ENCODE measurements around the gene PJA2. TPM values are rescaled to one million over a fixed set of nuclear protein-coding genes. Genes with fewer than 3 reads are reported as not detected.
A peak's percentile ranks its signal among the peaks of the same experiment; 100 is the strongest.
"Not testable (repeated sequence)": the region's sequence is repeated elsewhere in the genome, so short reads cannot be mapped to it uniquely, and the experiment has no call there.

Gene PJA2
- total and polyA plus RNA-seq, 4 experiments from 2014 or later = 57.2 to 90.6 (median 75.0) TPM

GRCh38 chr5:109416882-109417281, 7.1 kb upstream of the PJA2 start:
- Histone ChIP-seq H3K9me3 (ENCODE audit: control insufficient read depth in 1 of 2, low read length in 2 of 2) (no peaks in the 10 kb centered on the region), H3K36me3 (ENCODE audit: insufficient read depth, low read length) (no peaks in the 10 kb centered on the region), H3K4me1 (ENCODE audit: insufficient read depth, low read length) (no peaks in the 10 kb centered on the region), H3K27ac (ENCODE audit: low read depth, low read length) (no peak overlapping the region), H3K4me3 (ENCODE audit: low read length in 2 of 2) (no peak overlapping the region), H3K27me3 (ENCODE audit: insufficient read depth, low read length) (no peaks in the 10 kb centered on the region)
- POLR2A ChIA-PET (ENCODE audit: partially characterized antibody) = no interaction called here
- peaks cover 0 to 17% (median 8%) of the 10 kb centered on the region in 8 donors for H3K9me3 Mint-ChIP-seq
- intact Hi-C loops (cut with micrococcal nuclease) = no loop called here
- peaks cover 2 to 5% of the 10 kb centered on the region in 2 donors for H3K27me3 Mint-ChIP-seq
- H3K4me3 Mint-ChIP-seq = no peak overlapping the region
- DNase-seq = no peak
- CTCF ChIA-PET (ENCODE audit: partially characterized antibody) = no interaction called here
- no peak overlapping the region for H3K27ac Mint-ChIP-seq
- peaks cover 0 to under 1% (median 0%) of the 10 kb centered on the region in 4 donors for H3K4me1 Mint-ChIP-seq
- H3K36me3 Mint-ChIP-seq = peaks cover 0 to 13% of the 10 kb centered on the region in 2 donors

GRCh38 chr5:109413921-109414461, 4.2 kb upstream of the PJA2 start:
- H3K9me3 ChIP-seq (ENCODE audit: control insufficient read depth in 1 of 2, low read length in 2 of 2); H3K27me3 ChIP-seq (ENCODE audit: insufficient read depth, low read length); POLR2A ChIA-PET (ENCODE audit: partially characterized antibody); DNase-seq; CTCF ChIA-PET (ENCODE audit: partially characterized antibody); intact Hi-C loops (cut with micrococcal nuclease); H3K36me3 ChIP-seq (ENCODE audit: insufficient read depth, low read length); H3K4me3 ChIP-seq (ENCODE audit: low read length in 2 of 2); H3K4me3 Mint-ChIP-seq; H3K27ac ChIP-seq (ENCODE audit: low read depth, low read length); H3K27me3 Mint-ChIP-seq: not testable (repeated sequence)
- peaks cover 13% of the 10 kb centered on the region for H3K4me1 ChIP-seq (ENCODE audit: insufficient read depth, low read length)
- H3K36me3 Mint-ChIP-seq = peaks cover 13 to 14% of the 10 kb centered on the region in 2 donors
- H3K4me1 Mint-ChIP-seq = peaks cover 8 to 24% (median 12%) of the 10 kb centered on the region in 4 donors
- peaks cover 0 to 17% (median 9%) of the 10 kb centered on the region in 8 donors for H3K9me3 Mint-ChIP-seq
- peak overlapping the region in 1 of 7 donors; percentile 63 for H3K27ac Mint-ChIP-seq

- peaks cover 13 to 17% of the 10 kb centered on the region in 2 donors for H3K36me3 Mint-ChIP-seq
- CTCF ChIA-PET (ENCODE audit: partially characterized antibody) = interaction anchor here (1.6 kb wide), 1 partner anchor 26 kb away, joined by 4 read pairs; no protein-coding TSS in a partner anchor
- no peaks in the 10 kb centered on the region for H3K9me3 ChIP-seq (ENCODE audit: control insufficient read depth in 1 of 2, low read length in 2 of 2)
- intact Hi-C loops (cut with micrococcal nuclease) = no loop called here
- no peak overlapping the region for H3K4me3 ChIP-seq (ENCODE audit: low read length in 2 of 2)
- H3K4me1 Mint-ChIP-seq = peaks cover 8 to 30% (median 12%) of the 10 kb centered on the region in 4 donors
- POLR2A ChIA-PET (ENCODE audit: partially characterized antibody) = no interaction called here
- no peak overlapping the region for H3K27ac ChIP-seq (ENCODE audit: low read depth, low read length)
- no peak overlapping the region for H3K4me3 Mint-ChIP-seq
- peaks cover 0 to 6% of the 10 kb centered on the region in 2 donors for H3K27me3 Mint-ChIP-seq
- no peaks in the 10 kb centered on the region for H3K27me3 ChIP-seq (ENCODE audit: insufficient read depth, low read length)
- H3K36me3 ChIP-seq (ENCODE audit: insufficient read depth, low read length) = no peaks in the 10 kb centered on the region
- DNase-seq = no peak
- peaks cover 15% of the 10 kb centered on the region for H3K4me1 ChIP-seq (ENCODE audit: insufficient read depth, low read length)
- peaks cover 0 to 17% (median 9%) of the 10 kb centered on the region in 8 donors for H3K9me3 Mint-ChIP-seq
- no peak overlapping the region for H3K27ac Mint-ChIP-seq
Observed at GRCh38 chr5:109413458-109413857, 3.7 kb upstream of the PJA2 start.

- Histone ChIP-seq H3K27ac (ENCODE audit: low read depth, low read length) (no peak overlapping the region), H3K36me3 (ENCODE audit: insufficient read depth, low read length) (no peaks in the 10 kb centered on the region), H3K9me3 (ENCODE audit: control insufficient read depth in 1 of 2, low read length in 2 of 2) (no peaks in the 10 kb centered on the region), H3K4me3 (ENCODE audit: low read length in 2 of 2) (no peak overlapping the region), H3K4me1 (ENCODE audit: insufficient read depth, low read length) (peaks cover 19% of the 10 kb centered on the region), H3K27me3 (ENCODE audit: insufficient read depth, low read length) (no peaks in the 10 kb centered on the region)
- Mint-ChIP-seq H3K4me1 (peaks cover 8 to 34% (median 12%) of the 10 kb centered on the region in 4 donors), H3K27me3 (peaks cover 0 to 6% of the 10 kb centered on the region in 2 donors), H3K36me3 (peaks cover 13 to 17% of the 10 kb centered on the region in 2 donors), H3K27ac (peak overlapping the region in 1 of 7 donors; percentile 5), H3K9me3 (peaks cover 0 to 17% (median 9%) of the 10 kb centered on the region in 8 donors), H3K4me3 (no peak overlapping the region)
- no peak for DNase-seq
- intact Hi-C loops (cut with micrococcal nuclease) = no loop called here
- CTCF ChIA-PET (ENCODE audit: partially characterized antibody) = interaction anchor here (1.6 kb wide), 1 partner anchor 26 kb away, joined by 4 read pairs; no protein-coding TSS in a partner anchor
- POLR2A ChIA-PET (ENCODE audit: partially characterized antibody) = no interaction called here
Observed at GRCh38 chr5:109412981-109413402, 3.2 kb upstream of the PJA2 start.

GRCh38 chr5:109411627-109412026, 1.9 kb upstream of the PJA2 start:
- H3K27ac ChIP-seq (ENCODE audit: low read depth, low read length) = no peak overlapping the region

GRCh38 chr5:109411149-109411514, 1.4 kb upstream of the PJA2 start:
- Histone ChIP-seq H3K27ac (ENCODE audit: low read depth, low read length) (peak overlapping the region; percentile 97), H3K4me3 (ENCODE audit: low read length in 2 of 2) (peak overlapping the region; percentile 93 to 95), H3K9me3 (ENCODE audit: control insufficient read depth in 1 of 2, low read length in 2 of 2) (no peaks in the 10 kb centered on the region), H3K27me3 (ENCODE audit: insufficient read depth, low read length) (no peaks in the 10 kb centered on the region), H3K4me1 (ENCODE audit: insufficient read depth, low read length) (peaks cover 38% of the 10 kb centered on the region), H3K36me3 (ENCODE audit: insufficient read depth, low read length) (no peaks in the 10 kb centered on the region)
- H3K4me3 Mint-ChIP-seq = peak overlapping the region; percentile 91 to 100 (median 99)
- no peak for DNase-seq
- CTCF ChIA-PET (ENCODE audit: partially characterized antibody) = no interaction called here
- intact Hi-C loops (cut with micrococcal nuclease) = no loop called here
- H3K4me1 Mint-ChIP-seq = peaks cover 20 to 53% (median 29%) of the 10 kb centered on the region in 4 donors
- POLR2A ChIA-PET (ENCODE audit: partially characterized antibody) = interaction anchor here (0.9 to 2.6 kb wide), 12 partner anchors 10 to 1030 kb away, joined by 3 to 61 read pairs (median 10); partner anchors contain the start of genes FBXL17 and MAN2A1
- peaks cover 0 to 16% (median 9%) of the 10 kb centered on the region in 8 donors for H3K9me3 Mint-ChIP-seq
- peaks cover 0 to 3% of the 10 kb centered on the region in 2 donors for H3K27me3 Mint-ChIP-seq
- H3K36me3 Mint-ChIP-seq = peaks cover 12 to 25% of the 10 kb centered on the region in 2 donors
- H3K27ac Mint-ChIP-seq = peak overlapping the region; percentile 96 to 100 (median 99)

More at GRCh38 chr5:109411627-109412026, 1.9 kb upstream of the PJA2 start:
- H3K36me3 Mint-ChIP-seq = peaks cover 13 to 25% of the 10 kb centered on the region in 2 donors
- H3K4me1 ChIP-seq (ENCODE audit: insufficient read depth, low read length) = peaks cover 33% of the 10 kb centered on the region
- H3K9me3 ChIP-seq (ENCODE audit: control insufficient read depth in 1 of 2, low read length in 2 of 2) = no peaks in the 10 kb centered on the region
- peaks cover 19 to 48% (median 25%) of the 10 kb centered on the region in 4 donors for H3K4me1 Mint-ChIP-seq
- ChIA-PET POLR2A (ENCODE audit: partially characterized antibody) (interaction anchor here (0.7 kb wide), 1 partner anchor 278 kb away, joined by 3 read pairs; the partner anchor contains the start of gene MAN2A1), CTCF (ENCODE audit: partially characterized antibody) (no interaction called here)
- no peak overlapping the region for H3K4me3 ChIP-seq (ENCODE audit: low read length in 2 of 2)
- H3K36me3 ChIP-seq (ENCODE audit: insufficient read depth, low read length) = no peaks in the 10 kb centered on the region
- H3K27me3 ChIP-seq (ENCODE audit: insufficient read depth, low read length) = no peaks in the 10 kb centered on the region
- DNase-seq = peak; percentile 5 to 55 (median 11)
- peaks cover 0 to 17% (median 9%) of the 10 kb centered on the region in 8 donors for H3K9me3 Mint-ChIP-seq
- H3K27me3 Mint-ChIP-seq = peaks cover 0 to 3% of the 10 kb centered on the region in 2 donors
- peak overlapping the region in 2 of 8 donors; percentile 7 to 59 for H3K4me3 Mint-ChIP-seq
- intact Hi-C loops (cut with micrococcal nuclease) = no loop called here
- H3K27ac Mint-ChIP-seq = peak overlapping the region in 5 of 7 donors; percentile 17 to 100 (median 35)
